ENCODE data around the gene CYFIP2. TPM values are rescaled to one million over a fixed set of nuclear protein-coding genes. Genes with fewer than 3 reads are reported as not detected.

Gene CYFIP2
- total and polyA plus RNA-seq, 2 of the 13 experiments (the other 11 are each of a cell fraction or from before 2014, with no cell fraction given) = 22.6 to 30.3 TPM

- TF ChIP-seq GMEB1 (CRISPR knock-in tag; IDR thresholded peaks at IDR 0.05; ENCODE audit: borderline replicate concordance) (no peak), ZNF296 (CRISPR knock-in tag; conservative IDR thresholded peaks at IDR 0.05) (no peak), PLRG1 (conservative IDR thresholded peaks at IDR 0.05) (no peak), SP2 (CRISPR knock-in tag; IDR thresholded peaks at IDR 0.05) (no peak), ZNF704 (CRISPR knock-in tag; IDR thresholded peaks at IDR 0.05; ENCODE audit: borderline replicate concordance) (no peak), ARHGAP35 (CRISPR knock-in tag; IDR thresholded peaks at IDR 0.05; ENCODE audit: borderline replicate concordance) (no peak), KAT7 (CRISPR knock-in tag; IDR thresholded peaks at IDR 0.05; ENCODE audit: borderline replicate concordance) (no peak), ZNF598 (CRISPR knock-in tag; IDR thresholded peaks at IDR 0.05; ENCODE audit: borderline replicate concordance) (no peak), ZNF577 (CRISPR knock-in tag; IDR thresholded peaks at IDR 0.05; ENCODE audit: borderline replicate concordance, low read depth) (no peak), ZKSCAN8 (CRISPR knock-in tag; IDR thresholded peaks at IDR 0.05; ENCODE audit: borderline replicate concordance) (peak; percentile 33; the same call in 1 of the 2 replicates), NFE2L1 (CRISPR knock-in tag; IDR thresholded peaks at IDR 0.05; ENCODE audit: borderline replicate concordance) (no peak), ZNF564 (CRISPR knock-in tag; IDR thresholded peaks at IDR 0.05) (no peak), MAFF (IDR thresholded peaks at IDR 0.05; ENCODE audit: low read depth, low read length) (no peak), CEBPG (CRISPR knock-in tag; IDR thresholded peaks at IDR 0.05) (peak; percentile 45; the same call in 1 of the 2 replicates), HDAC2 (CRISPR knock-in tag; IDR thresholded peaks at IDR 0.05) (0 out of 2 replicates have a peak, but pooled peaks have one; percentile 44), GABPB1 (CRISPR knock-in tag; IDR thresholded peaks at IDR 0.05) (no peak)
- TF ChIP-seq, protein P1, sequence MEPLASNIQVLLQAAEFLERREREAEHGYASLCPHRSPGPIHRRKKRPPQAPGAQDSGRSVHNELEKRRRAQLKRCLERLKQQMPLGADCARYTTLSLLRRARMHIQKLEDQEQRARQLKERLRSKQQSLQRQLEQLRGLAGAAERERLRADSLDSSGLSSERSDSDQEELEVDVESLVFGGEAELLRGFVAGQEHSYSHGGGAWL (CRISPR knock-in tag; IDR thresholded peaks at IDR 0.05) = no peak
- TF ChIP-seq, protein P2, sequence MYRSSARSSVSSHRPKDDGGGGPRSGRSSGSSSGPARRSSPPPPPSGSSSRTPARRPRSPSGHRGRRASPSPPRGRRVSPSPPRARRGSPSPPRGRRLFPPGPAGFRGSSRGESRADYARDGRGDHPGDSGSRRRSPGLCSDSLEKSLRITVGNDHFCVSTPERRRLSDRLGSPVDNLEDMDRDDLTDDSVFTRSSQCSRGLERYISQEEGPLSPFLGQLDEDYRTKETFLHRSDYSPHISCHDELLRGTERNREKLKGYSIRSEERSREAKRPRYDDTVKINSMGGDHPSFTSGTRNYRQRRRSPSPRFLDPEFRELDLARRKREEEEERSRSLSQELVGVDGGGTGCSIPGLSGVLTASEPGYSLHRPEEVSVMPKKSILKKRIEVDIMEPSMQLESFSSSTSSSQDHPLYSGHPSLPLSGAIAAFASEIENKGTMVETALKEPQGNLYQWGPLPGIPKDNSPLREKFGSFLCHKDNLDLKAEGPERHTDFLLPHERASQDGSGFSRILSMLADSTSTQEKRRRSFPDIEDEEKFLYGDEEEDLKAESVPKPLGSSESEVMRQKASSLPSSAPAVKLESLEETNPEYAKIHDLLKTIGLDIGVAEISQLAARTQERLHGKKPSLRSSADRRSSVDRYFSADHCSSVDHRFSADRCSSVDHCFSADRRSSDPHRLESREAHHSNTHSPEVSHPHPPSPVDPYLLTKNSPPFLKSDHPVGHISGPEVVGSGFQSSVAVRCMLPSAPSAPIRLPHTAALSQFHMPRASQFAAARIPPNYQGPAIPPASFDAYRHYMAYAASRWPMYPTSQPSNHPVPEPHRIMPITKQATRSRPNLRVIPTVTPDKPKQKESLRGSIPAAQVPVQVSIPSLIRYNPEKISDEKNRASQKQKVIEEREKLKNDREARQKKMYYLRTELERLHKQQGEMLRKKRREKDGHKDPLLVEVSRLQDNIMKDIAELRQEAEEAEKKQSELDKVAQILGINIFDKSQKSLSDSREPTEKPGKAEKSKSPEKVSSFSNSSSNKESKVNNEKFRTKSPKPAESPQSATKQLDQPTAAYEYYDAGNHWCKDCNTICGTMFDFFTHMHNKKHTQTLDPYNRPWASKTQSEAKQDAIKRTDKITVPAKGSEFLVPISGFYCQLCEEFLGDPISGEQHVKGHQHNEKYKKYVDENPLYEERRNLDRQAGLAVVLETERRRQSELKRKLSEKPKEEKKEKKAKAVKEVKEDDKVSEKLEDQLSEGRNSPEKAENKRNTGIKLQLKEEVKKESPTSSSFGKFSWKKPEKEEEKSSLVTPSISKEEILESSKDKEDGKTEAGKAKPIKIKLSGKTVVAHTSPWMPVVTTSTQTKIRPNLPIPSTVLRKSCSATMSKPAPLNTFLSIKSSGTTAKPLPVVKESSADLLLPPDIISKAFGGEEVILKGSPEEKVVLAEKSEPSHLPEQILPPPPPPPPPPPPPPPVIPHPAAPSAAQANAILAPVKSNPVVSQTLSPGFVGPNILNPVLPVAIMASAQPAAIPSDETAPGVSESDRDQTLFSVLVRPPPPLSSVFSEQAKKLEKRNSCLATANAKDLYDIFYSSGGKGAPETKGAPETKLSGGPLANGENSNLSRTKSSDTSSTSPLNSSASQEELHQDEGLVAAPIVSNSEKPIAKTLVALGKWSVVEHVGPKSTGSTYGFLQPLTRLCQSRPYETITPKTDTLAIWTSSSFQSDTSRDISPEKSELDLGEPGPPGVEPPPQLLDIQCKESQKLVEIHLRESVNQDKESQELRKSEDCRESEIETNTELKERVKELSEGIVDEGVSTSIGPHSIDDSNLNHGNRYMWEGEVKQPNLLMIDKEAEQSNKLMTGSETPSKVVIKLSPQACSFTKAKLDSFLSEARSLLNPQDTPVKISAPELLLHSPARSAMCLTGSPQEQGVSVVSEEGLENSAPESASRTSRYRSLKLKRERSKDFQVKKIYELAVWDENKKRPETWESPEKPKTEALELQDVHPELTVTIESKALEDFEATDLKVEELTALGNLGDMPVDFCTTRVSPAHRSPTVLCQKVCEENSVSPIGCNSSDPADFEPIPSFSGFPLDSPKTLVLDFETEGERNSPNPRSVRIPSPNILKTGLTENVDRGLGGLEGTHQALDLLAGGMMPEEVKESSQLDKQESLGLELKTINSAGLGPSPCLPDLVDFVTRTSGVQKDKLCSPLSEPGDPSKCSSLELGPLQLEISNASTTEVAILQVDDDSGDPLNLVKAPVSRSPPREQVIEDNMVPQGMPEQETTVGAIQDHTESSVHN (CRISPR knock-in tag; IDR thresholded peaks at IDR 0.05) = no peak
Observed at GRCh38 chr5:157288405-157289163, 22.7 kb downstream of the CYFIP2 start (continued).
